IPS-20b (cell line): ENCODE results near the gene SCRT2.
"Not testable (repeated sequence)": the region's sequence is repeated elsewhere in the genome, so short reads cannot be mapped to it uniquely, and the experiment has no call there.

Experiments used
- H3K27ac ChIP-seq: one replicate; pipeline ENCODE4 v1.5.1; 2013; ENCODE audit warnings: low read length
- H3K27me3 ChIP-seq: 2 replicates; pipeline ENCODE4 v1.6.1; 2013; ENCODE audit warnings: mild to moderate bottlenecking, low read length, inconsistent platforms; ENCODE audit not compliant: insufficient read depth
- H3K36me3 ChIP-seq: 2 replicates; pipeline ENCODE4 v1.6.1; 2013; ENCODE audit warnings: low read depth, mild to moderate bottlenecking, inconsistent platforms, low read length, moderate library complexity; ENCODE audit not compliant: insufficient read depth
- H3K4me1 ChIP-seq: 2 replicates; pipeline ENCODE4 v1.6.1; 2013; ENCODE audit warnings: mild to moderate bottlenecking, control low read depth, inconsistent platforms, low read length, moderate library complexity; ENCODE audit not compliant: insufficient read depth
- H3K4me3 ChIP-seq: 2 replicates; pipeline ENCODE4 v1.5.1; 2013; ENCODE audit warnings: mild to moderate bottlenecking, low read length, inconsistent platforms
- H3K9ac ChIP-seq: 2 replicates; pipeline ENCODE4 v1.6.1; 2013; ENCODE audit warnings: low read depth, mild to moderate bottlenecking, inconsistent platforms, low read length, moderate library complexity
- H3K9me3 ChIP-seq: 2 replicates; pipeline ENCODE4 v1.6.1; 2013; ENCODE audit warnings: mild to moderate bottlenecking, low read depth, low read length, inconsistent platforms; ENCODE audit not compliant: insufficient read depth

SCRT2 gene

GRCh38 chr20:650281-650680, 25.3 kb downstream of the SCRT2 start:
- H3K36me3 ChIP-seq, result peaks cover 40% of the 10 kb centered on the region
- H3K27me3 ChIP-seq, result peaks cover 11% of the 10 kb centered on the region; the same call in 1 of the 2 replicates
- no peak overlapping the region for H3K27ac ChIP-seq
- H3K9me3 ChIP-seq, result no peaks in the 10 kb centered on the region
- H3K4me1 ChIP-seq, result peaks cover 10% of the 10 kb centered on the region; the same call in 1 of the 2 replicates
- H3K9ac ChIP-seq, result no peak overlapping the region
- H3K4me3 ChIP-seq, result no peak overlapping the region

DNA sequence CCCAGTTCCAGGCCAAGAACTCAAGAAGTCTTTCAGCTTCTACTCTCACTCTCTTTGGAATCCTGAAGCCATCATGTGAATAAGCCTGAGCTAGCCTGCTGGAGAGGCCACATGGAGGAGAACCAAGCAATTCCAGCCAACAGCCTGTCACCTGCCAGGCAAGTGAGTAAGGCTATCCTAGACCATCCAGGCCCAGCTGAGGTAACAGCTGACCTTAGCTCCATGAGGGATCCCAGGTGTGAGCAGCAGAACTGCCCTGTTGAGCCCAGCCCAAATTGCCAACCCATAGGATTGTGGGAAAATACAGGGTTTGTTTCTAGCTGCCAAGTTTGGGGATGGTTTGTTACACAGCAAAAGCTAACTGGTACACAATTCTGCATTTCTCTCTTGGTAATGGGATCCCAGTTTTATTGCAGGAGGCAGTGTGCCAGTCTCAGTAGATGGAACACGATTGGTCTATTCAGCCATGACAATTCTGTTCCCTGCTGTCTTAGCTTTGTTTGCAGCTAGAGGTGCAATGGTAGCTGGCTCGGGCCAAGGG, 28.1 kb downstream of the SCRT2 start:
- Histone ChIP-seq H3K27me3 (no peaks in the 10 kb centered on the region), H3K27ac (no peak overlapping the region), H3K9ac (no peak overlapping the region), H3K36me3 (peaks cover 40% of the 10 kb centered on the region), H3K9me3 (no peaks in the 10 kb centered on the region), H3K4me3 (no peak overlapping the region), H3K4me1 (peaks cover 3% of the 10 kb centered on the region; the same call in 1 of the 2 replicates)

DNA sequence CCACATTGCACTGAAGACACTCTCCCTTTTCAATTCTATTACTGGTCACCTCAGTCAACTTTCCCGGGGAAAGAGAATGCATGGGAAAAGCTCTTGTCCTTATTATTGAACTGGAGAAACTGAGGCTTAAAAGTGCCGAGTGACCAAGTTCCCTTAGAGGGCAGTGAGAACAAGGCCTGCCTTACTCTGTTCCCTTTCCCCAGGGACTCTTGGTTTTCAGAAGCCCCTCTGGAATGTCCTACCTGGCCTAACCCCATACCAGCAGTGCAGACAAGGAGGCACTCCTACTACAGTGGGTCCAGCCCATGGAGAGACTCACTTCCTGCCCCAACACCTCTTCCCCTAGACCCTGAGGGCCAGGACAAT, 28.8 kb downstream of the SCRT2 start:
- Histone ChIP-seq H3K27ac (no peak overlapping the region), H3K9me3 (no peaks in the 10 kb centered on the region), H3K27me3 (no peaks in the 10 kb centered on the region), H3K9ac (no peak overlapping the region), H3K36me3 (peaks cover 40% of the 10 kb centered on the region), H3K4me1 (peaks cover 3% of the 10 kb centered on the region; the same call in 1 of the 2 replicates), H3K4me3 (no peak overlapping the region)

GRCh38 chr20:646107-646867, 29.3 kb downstream of the SCRT2 start:
- H3K4me3 ChIP-seq, result no peak overlapping the region
- H3K36me3 ChIP-seq, result peaks cover 40% of the 10 kb centered on the region
- no peak overlapping the region for H3K27ac ChIP-seq
- no peaks in the 10 kb centered on the region for H3K9me3 ChIP-seq
- peaks cover 3% of the 10 kb centered on the region; the same call in 1 of the 2 replicates for H3K4me1 ChIP-seq
- H3K27me3 ChIP-seq, result no peaks in the 10 kb centered on the region
- H3K9ac ChIP-seq, result no peak overlapping the region

DNA sequence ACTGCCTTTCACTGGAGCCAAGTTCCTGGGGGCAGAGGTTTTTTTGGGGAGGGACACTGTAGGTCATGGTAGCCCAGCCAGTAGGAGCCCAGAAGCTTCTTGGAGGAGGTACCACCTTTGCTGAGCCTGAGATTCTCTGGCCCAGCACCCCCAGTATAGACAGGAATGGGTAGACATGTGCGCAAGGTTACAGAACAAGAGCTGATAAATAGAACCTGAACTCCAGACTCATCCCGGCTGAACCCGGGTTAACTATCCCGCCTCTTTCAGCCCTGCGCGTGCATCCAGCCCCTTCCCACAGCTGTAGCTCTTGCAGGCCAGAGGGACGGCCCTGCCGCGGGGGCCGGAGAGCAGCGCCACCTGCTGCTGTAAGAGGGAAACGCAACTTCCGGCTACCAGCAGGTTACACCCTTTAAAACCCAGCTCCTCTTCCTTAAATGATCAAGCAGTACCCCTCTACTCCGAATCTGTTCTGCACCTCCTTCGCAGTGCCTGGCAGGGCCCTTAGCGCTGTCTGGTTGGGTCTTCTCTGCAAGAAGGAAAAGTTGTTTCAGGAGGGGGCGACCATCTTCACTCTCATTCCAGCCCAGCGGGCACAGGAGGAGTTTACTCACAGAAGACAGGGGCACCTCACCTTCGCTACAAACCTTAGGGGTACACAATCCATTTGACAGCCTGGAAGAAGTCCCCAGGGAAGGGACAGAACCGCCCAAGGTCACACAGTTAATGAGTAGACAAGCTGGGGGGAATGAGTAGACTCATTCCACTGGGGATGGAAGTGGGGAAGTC, 30.1 kb downstream of the SCRT2 start:
- Histone ChIP-seq H3K36me3 (peaks cover 35% of the 10 kb centered on the region), H3K9me3 (no peaks in the 10 kb centered on the region), H3K4me1 (peaks cover 3% of the 10 kb centered on the region; the same call in 1 of the 2 replicates), H3K4me3 (no peak overlapping the region), H3K9ac (no peak overlapping the region), H3K27me3 (no peaks in the 10 kb centered on the region), H3K27ac (no peak overlapping the region)

- no peaks in the 10 kb centered on the region for H3K27me3 ChIP-seq
- peaks cover 28% of the 10 kb centered on the region for H3K36me3 ChIP-seq
- no peak overlapping the region for H3K27ac ChIP-seq
- no peaks in the 10 kb centered on the region for H3K9me3 ChIP-seq
- no peak overlapping the region for H3K4me3 ChIP-seq
- H3K4me1 ChIP-seq, result peaks cover 3% of the 10 kb centered on the region; the same call in 1 of the 2 replicates
- H3K9ac ChIP-seq, result no peak overlapping the region
These were observed 30.8 kb downstream of the SCRT2 start for GRCh38 chr20:644692-645317.

DNA sequence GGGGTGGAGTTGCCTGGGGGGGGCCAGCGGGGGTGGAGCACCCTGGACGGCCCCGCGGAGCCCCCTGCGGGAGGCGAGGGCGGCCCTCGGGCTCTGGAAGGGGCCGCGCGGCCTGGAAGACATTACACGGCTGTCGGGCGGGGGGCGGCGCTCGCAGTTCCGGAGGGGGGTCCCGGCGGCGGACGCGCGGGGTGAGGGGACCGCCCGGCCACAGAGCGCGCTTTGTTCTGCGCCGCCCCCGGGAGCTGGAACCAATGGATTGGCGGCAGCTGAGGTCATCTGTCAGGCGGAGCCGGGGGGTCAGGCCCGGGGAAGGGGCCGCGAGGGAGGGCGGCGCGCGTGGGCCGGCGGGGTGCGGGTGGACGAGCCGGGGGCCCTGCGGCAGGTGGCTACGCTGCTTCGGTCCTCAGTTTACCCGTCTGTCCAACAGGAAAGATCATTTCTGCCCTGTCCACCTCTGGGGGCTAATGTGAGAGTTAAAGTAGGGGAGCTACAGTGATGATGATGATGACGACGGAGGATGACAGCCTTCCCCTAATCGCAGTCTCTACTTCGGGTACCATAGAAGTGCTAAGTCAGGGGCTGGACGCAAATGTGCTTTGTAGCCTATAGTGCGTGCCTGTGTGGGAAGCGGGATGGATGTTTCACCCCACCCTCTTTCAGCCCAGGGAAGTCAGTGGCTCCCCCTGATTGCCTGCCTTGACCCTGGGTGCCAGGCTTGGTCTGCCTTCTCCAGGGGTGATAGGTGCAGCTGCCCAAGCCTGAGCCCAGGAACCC, 33.0 kb downstream of the SCRT2 start:
- Histone ChIP-seq H3K4me3 (no peak overlapping the region), H3K9ac (no peak overlapping the region), H3K27me3 (no peaks in the 10 kb centered on the region), H3K27ac (no peak overlapping the region), H3K36me3 (peaks cover 10% of the 10 kb centered on the region), H3K4me1 (peaks cover 3% of the 10 kb centered on the region; the same call in 1 of the 2 replicates), H3K9me3 (no peaks in the 10 kb centered on the region)

DNA sequence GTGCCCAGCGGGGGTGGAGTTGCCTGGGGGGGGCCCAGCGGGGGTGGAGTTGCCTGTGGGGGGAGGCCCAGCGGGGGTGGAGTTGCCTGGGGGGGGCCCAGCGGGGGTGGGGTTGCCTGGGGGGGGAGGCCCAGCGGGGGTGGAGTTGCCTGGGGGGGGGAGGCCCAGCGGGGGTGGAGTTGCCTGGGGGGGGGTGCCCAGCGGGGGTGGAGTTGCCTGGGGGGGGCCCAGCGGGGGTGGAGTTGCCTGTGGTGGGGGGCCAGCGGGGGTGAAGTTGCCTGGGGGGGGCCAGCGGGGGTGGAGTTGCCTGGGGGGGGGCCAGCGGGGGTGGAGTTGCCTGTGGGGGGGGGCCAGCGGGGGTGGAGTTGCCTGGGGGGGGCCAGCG, 33.6 kb downstream of the SCRT2 start:
- H3K36me3 ChIP-seq, H3K27ac ChIP-seq, H3K4me3 ChIP-seq, H3K27me3 ChIP-seq, H3K9ac ChIP-seq, H3K9me3 ChIP-seq, H3K4me1 ChIP-seq: not testable (repeated sequence)

DNA sequence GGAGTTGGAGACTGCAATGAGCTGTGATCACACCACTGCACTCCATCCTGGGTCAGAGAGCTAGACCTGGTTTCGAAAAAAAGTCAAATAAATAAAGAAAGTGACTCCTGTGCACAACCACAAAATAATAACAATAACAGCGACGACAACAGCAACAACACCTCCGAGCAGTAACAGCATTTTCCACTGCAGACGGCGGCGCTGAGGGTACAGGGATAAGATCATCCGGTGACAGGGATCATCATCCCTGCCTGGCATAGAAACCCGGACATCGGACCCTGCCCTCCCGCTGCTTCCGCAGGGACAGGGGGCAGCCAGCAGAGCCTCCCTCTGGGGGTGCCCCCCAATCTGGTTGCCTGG, 34.1 kb downstream of the SCRT2 start:
- H3K4me3 ChIP-seq, result no peak overlapping the region
- no peaks in the 10 kb centered on the region for H3K36me3 ChIP-seq
- H3K27ac ChIP-seq, result no peak overlapping the region

GRCh38 chr20:640674-641515, 34.7 kb downstream of the SCRT2 start:
- Histone ChIP-seq H3K9me3 (no peaks in the 10 kb centered on the region), H3K27ac (no peak overlapping the region)

More for the DNA sequence above, 34.1 kb downstream of the SCRT2 start:
- H3K4me1 ChIP-seq, result peaks cover 3% of the 10 kb centered on the region; the same call in 1 of the 2 replicates
- no peak overlapping the region for H3K9ac ChIP-seq
- H3K9me3 ChIP-seq, result no peaks in the 10 kb centered on the region
- H3K27me3 ChIP-seq, result no peaks in the 10 kb centered on the region

More at GRCh38 chr20:640674-641515, 34.7 kb downstream of the SCRT2 start:
- Histone ChIP-seq H3K9ac (no peak overlapping the region), H3K36me3 (no peaks in the 10 kb centered on the region), H3K4me3 (no peak overlapping the region), H3K27me3 (no peaks in the 10 kb centered on the region), H3K4me1 (peaks cover 3% of the 10 kb centered on the region; the same call in 1 of the 2 replicates)
